GM23248 (cell line): Measurements from ENCODE around the gene MBIP. TPM values are rescaled to one million over a fixed set of nuclear protein-coding genes. Genes with fewer than 3 reads are reported as not detected.

ENCODE experiments used
- DNase-seq: peaks from one replicate; pipeline ENCODE4 v3.0.0-alpha.2; 2015
- H2AFZ ChIP-seq: fragments of 200-600 bp; sonication (generic); 2 replicates; pipeline ENCODE4 v1.6.1; 2016; ENCODE audit warnings: antibody characterized with exemption
- H3F3A ChIP-seq: fragments of 200-600 bp; sonication (generic); 2 replicates; pipeline ENCODE4 v1.6.1; 2016; ENCODE audit warnings: mild to moderate bottlenecking, antibody characterized with exemption, mixed run types; ENCODE audit not compliant: insufficient read depth
- H3K27ac ChIP-seq: fragments of 200-600 bp; sonication (generic); 2 replicates; pipeline ENCODE4 v1.5.1; 2016; ENCODE audit warnings: mild to moderate bottlenecking
- H3K27me3 ChIP-seq: fragments of 200-600 bp; sonication (generic); replicated peaks from 2 replicates; pipeline ENCODE4 v1.6.1; 2016; ENCODE audit warnings: mild to moderate bottlenecking; ENCODE audit not compliant: insufficient read depth
- H3K36me3 ChIP-seq: fragments of 200-600 bp; sonication (generic); 2 replicates; pipeline ENCODE4 v1.6.1; 2016; ENCODE audit warnings: low read depth, mild to moderate bottlenecking
- H3K4me1 ChIP-seq: fragments of 200-600 bp; sonication (generic); 2 replicates; pipeline ENCODE4 v1.6.1; 2016; ENCODE audit warnings: mild to moderate bottlenecking; ENCODE audit not compliant: insufficient read depth
- H3K4me2 ChIP-seq: fragments of 200-600 bp; sonication (generic); one replicate; pipeline ENCODE4 v1.6.1; 2016; ENCODE audit warnings: mild to moderate bottlenecking; ENCODE audit not compliant: unreplicated experiment
- H3K4me3 ChIP-seq: fragments of 200-600 bp; sonication (generic); 2 replicates; pipeline ENCODE4 v1.5.1; 2016; ENCODE audit warnings: mild to moderate bottlenecking
- H3K79me2 ChIP-seq: fragments of 200-600 bp; sonication (generic); 2 replicates; pipeline ENCODE4 v1.6.1; 2016; ENCODE audit warnings: mild to moderate bottlenecking; ENCODE audit not compliant: insufficient read depth
- H3K9ac ChIP-seq: fragments of 200-600 bp; sonication (generic); 2 replicates; pipeline ENCODE4 v1.6.1; 2016; ENCODE audit warnings: mild to moderate bottlenecking
- H3K9me2 ChIP-seq: fragments of 200-600 bp; sonication (generic); 2 replicates; pipeline ENCODE4 v1.6.1; 2016; ENCODE audit warnings: mixed run types, mild to moderate bottlenecking, moderate library complexity; ENCODE audit not compliant: insufficient read depth
- H3K9me3 ChIP-seq: fragments of 200-600 bp; sonication (generic); one replicate; pipeline ENCODE4 v1.6.1; 2017; ENCODE audit warnings: low read depth
- H4K20me1 ChIP-seq: fragments of 200-600 bp; sonication (generic); 2 replicates; pipeline ENCODE4 v1.6.0; 2016; ENCODE audit not compliant: insufficient read depth
- EZH2 ChIP-seq: fragments of 200-600 bp; sonication (generic); IDR thresholded peaks from 2 replicates; pipeline ENCODE4 v1.6.1; 2018; ENCODE audit warnings: antibody characterized with exemption, mild to moderate bottlenecking; ENCODE audit not compliant: insufficient read depth, poor library complexity, severe bottlenecking
- EZH2phosphoT487 ChIP-seq: fragments of 200-600 bp; sonication (generic); IDR thresholded peaks from 2 replicates; pipeline ENCODE4 v1.6.1; 2018; ENCODE audit warnings: antibody characterized with exemption, moderate library complexity, mild to moderate bottlenecking, low read depth; ENCODE audit not compliant: insufficient read depth
- WGBS, 2 experiments: methylation state at CpG; one replicate each; pipeline ENCODE4 v1.1.6; 2015 to 2017; ENCODE audit warnings: low lambda C conversion rate in 2 of 2, low coverage in 1 of 2; ENCODE audit errors: missing lambda C conversion rate in 2 of 2; 5-methylcytosine and 5-hydroxymethylcytosine counted together
- in situ Hi-C: fragments of 300-500 bp; cut with MboI; formaldehyde crosslinking; loops from 2 replicates; pipeline ENCODE4 v1.15.0; 2020
- polyA plus RNA-seq: library from polyadenylated mRNA; unstranded; fragments of >200 nt; fragmentation: Nextera tagmentation; extraction: Ambion mirVana; gene quantifications from 2 replicates; pipeline ENCODE4 v1.2.1, GENCODE V29; 2016
- total RNA-seq: library from RNA; depleted of rRNA; stranded (reverse); fragments of >200 nt; shearing (Covaris generic); gene quantifications from 2 replicates; pipeline ENCODE4 v1.2.3, GENCODE V29; 2014

MBIP gene
- total and polyA plus RNA-seq, 2 experiments from 2014 or later: 9.0 to 28.1 TPM

DNA sequence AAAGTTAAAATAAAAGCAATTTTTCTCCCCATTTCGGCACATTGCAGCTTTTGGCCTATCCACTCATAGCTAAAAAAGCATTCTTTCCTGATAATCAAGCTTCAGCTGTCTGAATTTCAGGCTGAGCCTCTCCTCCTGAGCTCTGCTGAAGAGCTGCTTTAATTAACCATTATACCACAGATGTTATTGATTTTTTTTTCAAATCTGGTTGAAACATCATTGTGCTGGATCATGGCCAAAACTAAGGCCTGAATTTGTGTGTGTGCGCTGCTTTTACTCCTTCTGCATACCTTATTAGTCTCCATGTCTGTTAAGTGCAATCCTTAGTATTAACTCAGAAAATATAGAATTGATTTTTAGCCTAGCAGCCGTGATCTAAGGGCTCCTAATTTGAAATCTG is 52.3 kb downstream of the MBIP start:
- Histone ChIP-seq H4K20me1 (no peaks in the 10 kb centered on the region), H3K9me3 (no peaks in the 10 kb centered on the region), H3K27ac (no peak overlapping the region), H2AFZ (no peak overlapping the region), H3K4me2 (no peak overlapping the region), H3K9me2 (no peaks in the 10 kb centered on the region), H3F3A (no peaks in the 10 kb centered on the region), H3K9ac (no peak overlapping the region), H3K4me1 (no peaks in the 10 kb centered on the region), H3K79me2 (no peaks in the 10 kb centered on the region), H3K27me3 (peaks cover 40% of the 10 kb centered on the region), H3K36me3 (no peaks in the 10 kb centered on the region), H3K4me3 (no peak overlapping the region)
- TF ChIP-seq EZH2 (no peak), EZH2phosphoT487 (no peak)
- WGBS, 2 experiments: 15 to 21% methylated on average over 3 of the region's 3 CpGs
- no peak for DNase-seq
- in situ Hi-C loops: no loop called here

DNA sequence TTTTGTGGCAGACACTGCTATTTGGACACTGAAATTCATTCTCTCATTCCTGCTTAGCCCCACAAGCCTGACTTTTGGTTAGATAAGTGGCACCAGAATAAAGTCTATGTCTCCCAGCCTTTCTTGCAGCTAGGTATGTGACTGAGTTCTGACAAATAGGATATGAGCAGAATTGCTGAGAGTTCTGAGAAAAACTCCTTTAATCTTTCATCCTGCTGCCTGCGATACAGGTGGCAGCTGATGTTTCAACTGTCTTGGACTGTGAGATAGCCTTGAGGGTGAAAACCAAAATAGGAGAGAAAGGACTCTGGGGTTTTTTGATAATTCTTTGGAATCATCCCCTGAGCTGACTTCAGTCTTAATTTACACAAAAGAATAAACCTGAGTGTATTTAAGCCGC is 55.8 kb downstream of the MBIP start:
- H3K4me3 ChIP-seq: no peak overlapping the region
- peaks cover 12% of the 10 kb centered on the region for H3K27me3 ChIP-seq
- H3K9me3 ChIP-seq: no peaks in the 10 kb centered on the region
- H4K20me1 ChIP-seq: no peaks in the 10 kb centered on the region
- no peak overlapping the region for H2AFZ ChIP-seq
- H3F3A ChIP-seq: no peaks in the 10 kb centered on the region
- no peak for DNase-seq
- in situ Hi-C loops: no loop called here
- 80 to 81% methylated on average over 2 of the region's 2 CpGs for WGBS, 2 experiments
- no peaks in the 10 kb centered on the region for H3K9me2 ChIP-seq
- H3K4me1 ChIP-seq: no peaks in the 10 kb centered on the region
- no peaks in the 10 kb centered on the region for H3K36me3 ChIP-seq
- H3K4me2 ChIP-seq: no peak overlapping the region
- no peaks in the 10 kb centered on the region for H3K79me2 ChIP-seq
- H3K27ac ChIP-seq: no peak overlapping the region
- TF ChIP-seq EZH2phosphoT487 (no peak), EZH2 (no peak)
- H3K9ac ChIP-seq: no peak overlapping the region

DNA sequence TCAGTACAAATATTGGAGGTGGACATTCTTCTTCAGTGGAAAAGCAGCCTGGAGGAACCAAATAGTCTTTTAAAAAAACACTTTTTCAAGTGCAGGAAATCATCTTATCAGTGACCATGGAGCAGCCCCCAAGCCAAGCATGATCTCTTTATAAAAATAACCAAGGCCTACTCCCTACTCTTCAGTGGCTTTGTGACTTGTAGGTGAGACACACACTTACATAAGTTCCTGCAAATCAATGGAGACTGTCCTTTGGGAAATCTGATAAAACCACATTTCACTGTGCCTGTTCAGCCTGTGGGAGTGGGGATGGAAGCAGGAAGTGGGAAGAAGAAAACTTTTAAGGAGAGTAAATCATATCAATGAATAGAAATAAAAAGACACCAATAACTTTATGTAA is 56.3 kb downstream of the MBIP start:
- no peak for DNase-seq

DNA sequence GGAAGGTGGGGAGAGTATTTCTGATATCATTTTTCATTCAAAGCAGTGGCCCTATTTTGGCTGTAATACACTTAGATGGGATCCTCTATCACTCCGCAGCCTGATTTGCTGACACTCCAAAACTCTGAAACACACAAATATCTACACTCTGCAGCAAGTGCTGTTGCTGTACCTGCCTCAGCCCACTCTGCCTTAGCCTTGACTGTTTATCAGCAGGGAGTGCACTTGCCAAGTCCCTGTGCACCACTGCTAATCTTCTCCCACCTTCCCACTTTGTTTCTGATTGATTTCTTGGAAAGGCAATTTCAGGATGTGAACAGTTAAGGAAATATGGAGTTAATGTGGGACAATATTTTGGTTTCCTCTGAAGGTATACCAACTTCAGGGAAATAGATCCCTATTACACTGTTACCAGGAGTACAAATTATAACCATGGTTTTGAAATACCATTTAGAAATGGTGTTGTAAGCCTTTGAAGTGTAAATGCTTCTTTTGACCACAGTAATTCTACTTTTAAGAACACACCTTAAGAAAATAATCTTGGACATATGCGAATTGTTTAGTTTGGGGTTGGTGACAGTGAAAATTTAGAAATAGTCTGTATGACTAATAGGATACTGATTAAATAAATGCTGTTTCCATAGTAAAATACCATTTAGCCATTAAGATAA is 59.3 kb downstream of the MBIP start:
- H3K4me1 ChIP-seq: no peaks in the 10 kb centered on the region
- no peaks in the 10 kb centered on the region for H3K9me3 ChIP-seq
- no peak overlapping the region for H3K4me2 ChIP-seq
- in situ Hi-C loops: no loop called here
- no peak for DNase-seq
- H3K9me2 ChIP-seq: no peaks in the 10 kb centered on the region
- no peak overlapping the region for H3K27ac ChIP-seq
- H3K79me2 ChIP-seq: no peaks in the 10 kb centered on the region
- H3K36me3 ChIP-seq: no peaks in the 10 kb centered on the region
- H3K4me3 ChIP-seq: no peak overlapping the region
- H4K20me1 ChIP-seq: no peaks in the 10 kb centered on the region
- H2AFZ ChIP-seq: no peak overlapping the region
- H3K27me3 ChIP-seq: peaks cover 19% of the 10 kb centered on the region
- WGBS, 2 experiments: 66 to 72% methylated on average over 2 of the region's 2 CpGs
- H3F3A ChIP-seq: no peaks in the 10 kb centered on the region
- H3K9ac ChIP-seq: no peak overlapping the region
- TF ChIP-seq EZH2: no peak
- TF ChIP-seq EZH2phosphoT487: no peak

More for the DNA sequence above, 56.3 kb downstream of the MBIP start:
- Histone ChIP-seq H3K79me2 (no peaks in the 10 kb centered on the region), H4K20me1 (no peaks in the 10 kb centered on the region), H3K4me1 (no peaks in the 10 kb centered on the region), H3K4me2 (no peak overlapping the region), H2AFZ (no peak overlapping the region), H3K9me2 (no peaks in the 10 kb centered on the region), H3K27ac (no peak overlapping the region), H3K4me3 (no peak overlapping the region), H3K36me3 (no peaks in the 10 kb centered on the region), H3F3A (no peaks in the 10 kb centered on the region), H3K9ac (no peak overlapping the region), H3K9me3 (no peaks in the 10 kb centered on the region), H3K27me3 (peaks cover 14% of the 10 kb centered on the region)
- in situ Hi-C loops: no loop called here
- TF ChIP-seq EZH2: no peak
- TF ChIP-seq EZH2phosphoT487: no peak

DNA sequence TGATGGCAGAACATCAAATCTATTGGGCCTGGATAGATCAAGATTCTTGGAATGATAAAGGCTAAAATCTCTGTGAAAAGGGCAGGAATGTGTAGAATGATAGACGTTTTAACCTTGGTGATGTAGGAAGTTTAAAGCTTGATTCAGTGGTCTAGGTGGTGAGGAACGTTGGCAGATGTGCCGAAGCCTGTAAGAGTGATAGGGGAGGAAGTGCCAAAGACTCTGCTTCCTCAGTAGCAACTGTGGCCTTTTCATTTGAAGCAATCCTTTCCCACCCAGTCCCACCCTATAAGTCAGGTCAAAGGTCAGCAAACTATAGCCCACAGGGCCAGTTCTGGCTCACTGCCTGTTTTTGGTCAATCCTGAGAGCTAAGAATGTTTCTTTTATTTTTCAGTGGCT is 62.2 kb downstream of the MBIP start:
- no peak overlapping the region for H3K9ac ChIP-seq
- no peak overlapping the region for H2AFZ ChIP-seq
- DNase-seq: no peak
- WGBS, 2 experiments: 38 to 42% methylated on average over 3 of the region's 3 CpGs
- TF ChIP-seq EZH2phosphoT487: no peak
- no peak for TF ChIP-seq EZH2
- no peaks in the 10 kb centered on the region for H3K4me1 ChIP-seq
- H3F3A ChIP-seq: no peaks in the 10 kb centered on the region
- H3K9me3 ChIP-seq: no peaks in the 10 kb centered on the region
- H3K27ac ChIP-seq: no peak overlapping the region
- peaks cover 15% of the 10 kb centered on the region for H3K27me3 ChIP-seq
- no peaks in the 10 kb centered on the region for H3K9me2 ChIP-seq
- no peaks in the 10 kb centered on the region for H3K79me2 ChIP-seq
- H4K20me1 ChIP-seq: no peaks in the 10 kb centered on the region
- H3K4me2 ChIP-seq: no peak overlapping the region
- no peaks in the 10 kb centered on the region for H3K36me3 ChIP-seq
- in situ Hi-C loops: no loop called here
- H3K4me3 ChIP-seq: no peak overlapping the region
